UCSD-AML1 (cell line): ENCODE results near the gene KDM2B.

Experiments
- DNase-seq: peaks from one replicate; lab custom pipeline; 2025; ENCODE audit not compliant: unreplicated experiment; lab: John Stamatoyannopoulos, UW

KDM2B gene

DNA sequence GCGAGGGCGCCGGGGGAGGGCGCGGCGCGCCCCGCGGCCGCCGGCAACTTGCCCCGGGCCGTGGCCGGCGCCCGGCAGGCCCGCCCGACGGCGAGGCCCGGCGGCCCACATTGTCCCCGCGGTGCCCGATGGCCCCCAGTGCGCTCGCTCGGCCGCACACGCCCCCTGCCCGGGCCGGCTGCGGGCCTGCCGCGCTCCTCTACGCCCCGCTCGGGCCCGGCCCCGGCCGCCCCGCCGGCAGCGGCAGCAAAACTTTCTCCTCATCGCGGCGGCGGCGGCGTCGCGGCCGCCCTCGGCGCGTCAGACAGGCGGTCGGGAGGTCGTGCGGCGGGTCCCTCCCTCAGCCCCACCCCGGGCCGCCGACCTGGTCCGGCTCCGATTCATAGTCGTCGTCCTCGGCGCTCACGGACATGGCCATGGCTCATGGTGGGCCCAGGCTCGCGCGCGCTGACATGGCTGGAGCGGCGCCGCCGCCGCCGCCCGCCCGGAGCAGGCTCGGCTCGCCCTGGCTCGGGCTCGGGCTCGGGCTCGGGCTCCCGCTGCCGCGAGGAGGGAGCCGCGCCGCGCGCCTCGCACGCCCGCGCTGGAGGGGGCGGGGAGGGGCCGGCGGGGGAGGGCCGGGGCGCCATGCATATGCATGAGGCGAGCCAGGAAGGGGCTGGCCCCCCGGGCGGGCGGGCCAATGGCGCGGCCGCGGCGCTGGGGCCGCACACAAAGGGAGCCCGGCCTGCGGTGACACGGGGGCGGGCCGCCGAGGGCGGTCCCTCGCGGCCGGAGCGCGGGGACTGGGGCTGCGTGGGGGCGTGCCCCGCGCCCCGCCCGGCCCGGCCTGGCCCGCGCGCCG is 113.8 kb downstream of the KDM2B start:
- DNase-seq = peak; percentile 92

GRCh38 chr12:121465921-121466793 is 114.7 kb downstream of the KDM2B start:
- peak; percentile 49 for DNase-seq

- no peak for DNase-seq
Measured at GRCh38 chr12:121464331-121464730, 116.5 kb downstream of the KDM2B start.

DNA sequence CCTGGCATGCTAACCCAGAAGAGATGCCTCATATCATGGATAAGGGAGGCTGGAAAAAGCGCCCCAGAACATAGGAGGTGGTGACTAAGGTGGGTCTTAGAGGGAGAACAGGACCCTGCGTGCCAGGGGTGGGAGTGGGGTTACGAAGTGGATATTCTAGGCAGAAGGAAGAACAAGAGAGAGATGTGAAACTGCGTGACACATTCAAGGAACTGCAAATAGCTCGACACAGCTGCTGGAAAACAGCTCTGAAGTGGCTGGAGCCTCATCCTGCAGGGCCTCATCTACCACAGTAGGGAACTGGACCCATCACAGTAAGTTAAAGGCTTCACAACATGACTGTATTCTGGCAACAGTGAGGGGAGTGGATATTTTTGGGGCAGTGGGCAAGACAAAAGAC is 119.8 kb downstream of the KDM2B start:
- no peak for DNase-seq

DNA sequence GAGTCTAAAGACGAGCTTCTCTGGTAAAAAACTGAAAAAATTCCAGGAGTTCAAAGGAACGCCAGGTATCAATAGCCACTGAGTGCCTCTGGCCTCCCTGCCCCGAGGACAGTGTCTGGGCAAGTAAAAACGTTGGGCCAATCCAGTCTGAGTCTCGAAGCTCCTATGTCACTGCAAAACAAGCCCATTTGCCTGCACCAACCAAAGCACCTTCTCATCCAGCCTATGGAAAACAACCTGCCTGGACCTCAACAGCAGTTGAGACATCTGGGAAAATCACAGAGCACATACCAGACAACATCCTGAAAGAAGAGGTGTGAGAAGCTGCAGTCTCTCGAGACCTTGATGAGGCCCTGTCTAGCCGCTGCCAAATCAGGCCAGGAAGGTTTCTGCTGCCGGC is 124.3 kb downstream of the KDM2B start:
- DNase-seq = no peak

- DNase-seq = no peak
Measured at GRCh38 chr12:121455766-121456420, 124.9 kb downstream of the KDM2B start.

GRCh38 chr12:121454921-121455320 is 125.9 kb downstream of the KDM2B start:
- DNase-seq = no peak

DNA sequence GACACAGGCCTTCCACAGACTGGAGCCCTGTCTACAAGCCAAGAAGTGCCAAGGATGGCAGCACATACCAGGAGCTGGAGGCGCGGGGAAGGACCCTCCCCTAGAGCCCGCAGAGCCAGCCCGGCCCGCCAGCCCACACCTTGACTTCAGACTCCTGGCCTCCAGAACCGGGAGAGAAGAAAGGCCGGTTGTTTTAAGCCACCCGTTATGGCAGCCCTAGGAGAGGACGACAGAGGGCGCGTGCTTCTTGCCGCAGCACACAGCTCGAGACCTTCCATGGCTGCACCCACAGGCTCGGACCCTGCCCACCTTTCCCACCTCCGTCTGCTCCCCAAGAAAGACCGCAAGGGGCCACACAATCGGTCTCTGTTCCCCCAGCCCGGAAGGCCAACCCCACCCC is 127.2 kb downstream of the KDM2B start:
- no peak for DNase-seq

DNA sequence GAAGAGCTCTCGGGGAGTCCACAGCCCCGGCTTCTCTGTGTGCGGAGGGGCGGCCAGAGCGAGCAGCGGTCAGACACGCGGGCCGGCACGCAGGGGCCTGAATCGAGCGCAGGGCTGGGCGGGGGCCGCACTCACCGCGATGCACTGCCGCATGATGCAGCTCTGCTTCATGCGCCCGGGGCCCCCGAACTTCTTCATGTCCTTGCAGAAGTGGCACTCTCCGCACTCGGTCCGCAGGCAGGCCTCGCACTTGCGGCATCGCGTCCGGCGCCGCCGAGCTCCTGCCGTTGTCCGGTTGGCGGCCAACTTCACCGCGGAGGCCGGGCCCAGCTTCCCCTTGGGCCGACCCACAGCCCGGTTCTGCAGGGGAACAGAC is 127.8 kb downstream of the KDM2B start:
- no peak for DNase-seq

DNA sequence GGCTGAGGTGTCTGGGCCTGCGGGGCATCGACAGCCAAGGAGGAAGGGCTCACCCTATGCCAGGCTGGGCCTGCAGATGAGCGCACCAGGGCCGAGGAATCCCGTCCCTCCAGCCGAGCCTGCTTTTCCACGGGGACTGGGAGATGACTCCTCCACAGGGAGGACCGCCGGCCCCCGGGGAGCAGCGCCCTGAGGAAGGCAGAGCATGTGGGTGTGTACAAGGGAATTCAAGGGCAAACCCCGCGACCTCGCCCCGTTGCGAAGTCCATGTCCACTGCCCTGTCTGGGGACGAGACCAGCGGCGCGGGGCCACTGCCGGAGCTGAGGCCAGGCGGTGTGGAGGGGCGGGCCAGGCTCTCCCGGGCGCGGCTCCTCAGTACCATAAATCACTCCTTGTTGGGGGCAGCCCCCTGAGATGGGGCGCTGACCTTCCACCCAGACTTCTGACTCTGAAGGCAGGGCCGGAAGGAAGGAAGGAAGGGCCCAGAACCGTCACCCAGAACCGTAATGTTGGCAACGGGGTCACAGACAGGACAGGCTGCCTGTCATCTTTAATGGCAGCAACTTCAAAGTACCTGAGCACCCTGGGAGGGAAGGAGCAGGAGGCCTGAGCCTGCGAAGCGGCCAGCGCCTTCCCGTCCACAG is 128.4 kb downstream of the KDM2B start:
- DNase-seq = no peak

GRCh38 chr12:121451961-121452339 is 128.9 kb downstream of the KDM2B start:
- no peak for DNase-seq

DNA sequence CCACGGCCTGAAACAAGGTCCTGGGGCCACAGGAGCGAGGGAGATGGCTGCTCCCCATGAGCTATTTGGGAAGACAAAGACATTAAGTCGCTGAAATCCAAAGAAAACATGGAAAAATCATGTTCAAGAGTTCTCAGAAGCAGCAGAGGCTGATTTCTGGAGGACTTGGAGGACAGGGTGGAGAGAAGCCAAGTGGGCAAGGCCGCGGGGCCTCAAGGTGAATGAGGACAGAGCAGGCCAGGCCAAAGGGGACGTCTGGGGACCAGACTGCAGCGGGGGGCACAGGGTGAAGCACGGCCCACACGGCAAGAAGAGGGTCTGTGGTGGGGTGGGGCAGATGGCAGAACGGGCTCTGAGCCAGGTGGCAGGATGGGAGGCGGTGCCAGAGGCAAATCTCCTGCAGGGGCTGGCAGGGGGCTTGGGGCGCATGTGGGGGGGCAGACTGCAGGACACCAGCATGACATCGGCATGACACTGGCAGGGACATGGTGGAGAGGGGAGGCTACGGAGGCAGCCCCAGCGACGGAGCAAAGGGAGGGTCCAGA is 132.0 kb downstream of the KDM2B start:
- no peak for DNase-seq

DNA sequence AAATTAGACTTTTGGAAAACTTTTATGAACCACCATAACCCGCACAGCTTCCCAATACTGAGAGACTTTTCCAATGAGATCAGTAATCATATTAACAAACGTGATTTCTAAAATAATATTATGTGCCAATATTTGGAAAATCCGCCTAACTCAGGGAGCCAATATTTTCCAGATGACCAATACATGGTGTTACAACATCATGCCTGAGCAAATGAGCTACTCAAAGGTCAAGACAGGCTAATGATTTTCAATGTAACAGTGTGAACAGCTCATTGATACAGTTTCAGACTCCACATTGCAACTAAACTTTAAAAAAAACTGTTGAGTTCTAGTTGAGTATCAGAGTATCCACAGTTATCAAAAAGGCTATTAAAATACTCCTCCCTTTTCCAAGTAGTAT is 134.1 kb downstream of the KDM2B start:
- DNase-seq = no peak

DNA sequence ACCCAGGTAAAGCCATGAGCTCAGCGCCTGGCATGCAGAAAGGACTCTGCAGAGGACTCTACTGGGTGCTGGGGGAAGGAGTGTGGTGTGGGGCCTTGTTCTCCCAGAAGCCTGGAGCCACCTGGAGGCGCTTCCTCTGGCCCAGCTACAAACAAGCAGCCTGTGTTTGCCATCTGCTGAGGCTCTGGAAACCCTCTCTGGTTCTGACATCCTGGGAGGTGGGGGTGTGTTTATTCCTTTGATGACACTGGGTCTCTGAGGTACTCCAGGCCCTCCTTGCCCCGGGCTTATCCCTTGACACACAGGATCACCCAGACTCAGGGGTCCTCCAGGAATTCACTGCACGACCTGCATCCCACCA is 136.0 kb downstream of the KDM2B start:
- DNase-seq = no peak

DNA sequence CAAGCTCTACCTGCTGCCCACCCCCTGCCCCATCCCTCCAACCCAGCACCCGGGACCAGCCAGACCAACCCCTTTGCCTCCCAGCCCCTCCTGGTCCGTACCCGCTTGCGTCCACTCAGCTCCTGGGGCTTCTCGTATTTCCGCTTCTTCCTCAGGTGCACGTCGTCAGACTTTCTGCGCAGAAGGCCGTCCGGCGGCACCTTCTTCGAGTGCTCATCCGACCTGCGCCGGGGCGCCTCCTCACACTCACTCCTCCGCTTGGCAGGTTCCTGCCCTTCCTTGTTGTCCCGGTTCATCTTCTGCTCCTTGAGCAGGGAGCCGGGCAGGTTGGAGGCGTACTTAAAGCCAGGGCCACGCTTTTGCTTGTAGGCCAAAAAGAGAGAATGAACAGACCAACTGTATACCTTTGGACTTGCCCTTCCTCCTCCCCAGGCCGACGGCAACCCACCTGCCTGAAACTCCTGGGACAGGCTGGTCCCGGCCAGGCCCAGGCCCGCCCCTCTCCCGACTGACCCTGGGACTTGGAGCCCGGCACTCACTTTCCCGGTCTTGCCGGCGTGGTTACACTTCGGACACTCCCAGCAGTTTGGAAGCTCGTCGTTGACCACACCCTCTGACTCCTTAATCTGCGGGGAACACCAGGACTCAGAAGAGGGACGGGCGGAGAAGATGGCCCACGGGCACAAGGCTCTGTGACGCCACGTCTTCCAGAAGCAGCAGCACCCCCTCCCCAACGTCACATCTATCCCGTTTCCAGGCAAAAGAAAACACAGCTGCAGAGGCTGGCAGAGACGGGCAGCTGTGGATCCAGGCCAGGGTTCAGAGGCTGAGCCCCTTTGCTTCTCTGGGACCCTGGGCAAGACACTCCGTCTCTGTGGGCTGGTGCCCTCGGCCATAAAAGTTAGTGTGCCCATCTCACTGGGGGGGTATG is 136.6 kb downstream of the KDM2B start:
- no peak for DNase-seq

DNA sequence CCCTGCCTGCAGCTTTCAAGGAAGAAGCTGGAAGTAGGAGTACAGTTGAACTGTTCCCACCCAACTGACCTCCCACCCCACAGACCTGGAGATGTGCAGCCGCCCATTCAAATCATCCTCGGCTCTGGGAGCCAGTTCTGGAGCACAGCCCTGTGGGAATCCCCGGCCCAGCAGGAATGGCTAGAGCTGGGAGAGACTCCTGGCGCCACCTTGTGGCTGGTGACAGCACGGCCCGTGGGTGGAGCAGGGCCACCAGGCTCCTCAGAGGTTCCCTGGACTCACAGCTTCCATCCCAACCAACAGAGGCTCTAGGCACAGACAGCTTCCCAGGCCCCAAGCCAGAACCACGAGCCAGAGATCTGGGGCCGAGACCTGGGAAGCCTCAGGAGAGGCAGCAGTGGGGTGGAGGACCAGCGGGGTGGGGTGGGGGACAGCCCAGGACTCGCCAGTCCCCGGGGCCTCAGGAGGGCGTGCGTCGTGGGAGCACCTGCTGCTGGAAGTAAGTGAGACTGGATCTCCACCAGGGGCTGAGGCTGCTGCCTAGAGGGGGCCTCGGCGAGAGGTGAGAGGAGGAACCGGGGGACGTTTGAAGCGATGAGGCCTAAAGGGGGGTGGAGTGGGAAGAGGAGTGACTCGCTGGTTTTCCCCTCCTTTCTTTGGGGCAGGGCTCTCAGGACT is 137.5 kb downstream of the KDM2B start:
- DNase-seq = peak; percentile 65

DNA sequence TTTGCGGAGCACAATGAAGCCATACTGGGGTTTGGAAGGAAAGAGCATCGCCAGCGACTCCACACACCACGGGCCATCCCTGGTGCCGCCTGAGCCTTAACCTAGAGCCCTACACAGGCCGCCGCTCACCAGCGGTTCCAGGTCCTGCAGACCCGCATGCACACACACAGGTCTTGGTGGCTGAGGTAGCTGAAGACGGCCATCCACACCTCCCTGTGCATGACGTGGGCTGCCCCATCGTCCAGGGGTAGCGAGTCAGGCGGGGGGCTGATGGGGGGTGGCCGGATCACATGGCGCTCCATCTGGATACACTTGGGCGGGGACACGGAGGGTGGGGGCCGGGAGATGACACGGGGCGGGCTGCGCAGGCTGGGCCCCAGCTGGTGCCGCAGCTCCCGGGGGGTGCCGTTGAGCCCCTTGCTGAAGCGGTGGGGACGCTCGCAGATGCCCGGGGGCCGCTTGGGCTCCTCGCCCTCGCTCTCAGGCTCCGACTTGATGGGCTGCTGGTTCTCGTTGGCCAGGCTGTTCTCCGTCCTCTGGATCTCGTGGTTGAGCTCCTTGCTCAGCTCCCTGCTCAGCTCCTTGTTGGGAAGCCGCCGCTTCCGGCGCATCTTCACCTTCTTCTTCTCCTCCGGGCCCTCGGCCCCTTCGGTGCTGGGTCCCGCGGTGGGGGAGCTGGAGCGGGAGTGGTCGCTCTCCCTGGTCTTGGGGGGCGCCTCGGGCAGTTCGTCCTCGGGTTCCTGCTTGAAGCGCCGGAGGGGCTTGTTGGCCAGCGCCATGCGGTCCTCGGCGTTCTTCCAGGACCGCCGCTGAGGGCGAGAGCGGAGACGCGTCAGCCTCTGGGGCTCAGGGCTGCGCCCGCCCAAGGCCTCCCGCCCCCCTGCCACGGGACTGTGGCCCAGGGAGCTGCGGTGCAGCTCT is 138.5 kb downstream of the KDM2B start:
- no peak for DNase-seq

DNA sequence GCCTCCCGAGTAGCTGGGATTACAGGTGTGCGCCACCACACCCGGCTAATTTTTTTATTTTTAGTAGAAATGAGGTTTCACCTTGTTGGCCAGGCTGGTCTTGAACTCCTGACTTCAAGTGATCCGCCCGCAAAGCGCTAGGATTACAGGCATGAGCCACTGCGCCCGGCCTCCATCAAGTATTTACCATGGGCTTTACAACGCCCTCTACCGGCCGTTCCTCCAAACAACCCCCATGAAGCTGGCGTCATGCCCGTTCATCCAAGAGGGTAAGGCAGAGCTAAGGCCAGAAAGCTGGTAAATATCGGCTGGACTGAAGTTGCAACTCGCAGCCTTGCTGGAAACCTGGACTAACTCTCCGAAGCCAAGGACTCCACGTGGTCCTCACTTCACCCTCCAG is 139.3 kb downstream of the KDM2B start:
- no peak for DNase-seq
